DOHH2 (cell line): ENCODE results near the gene CPA3.

Experiments
- H3F3A ChIP-seq: fragments of 200-600 bp; sonication (generic), shearing (Covaris generic); 2 replicates; pipeline ENCODE4 v1.6.0; 2016; ENCODE audit warnings: antibody characterized with exemption, mild to moderate bottlenecking; ENCODE audit not compliant: control insufficient read depth, insufficient read depth
- H3K27ac ChIP-seq: fragments of 200-600 bp; sonication (generic); 2 replicates; pipeline ENCODE4 v1.5.1; 2014; ENCODE audit warnings: low read depth, mild to moderate bottlenecking, low read length, moderate library complexity
- H3K27me3 ChIP-seq: fragments of 200-600 bp; sonication (generic); 2 replicates; pipeline ENCODE4 v1.6.1; 2014; ENCODE audit warnings: mild to moderate bottlenecking, low read length, mixed read lengths; ENCODE audit not compliant: control insufficient read depth
- H3K36me3 ChIP-seq: fragments of 200-600 bp; sonication (generic); 2 replicates; pipeline ENCODE4 v1.6.1; 2014; ENCODE audit warnings: mild to moderate bottlenecking, low read length, moderate library complexity, mixed read lengths; ENCODE audit not compliant: control insufficient read depth
- H3K4me1 ChIP-seq: fragments of 200-600 bp; sonication (generic); 2 replicates; pipeline ENCODE4 v1.6.1; 2014; ENCODE audit warnings: mild to moderate bottlenecking, low read length, mixed read lengths; ENCODE audit not compliant: control insufficient read depth
- H3K4me2 ChIP-seq: fragments of 200-600 bp; sonication (generic); 2 replicates; pipeline ENCODE4 v1.6.0; 2014; ENCODE audit warnings: mild to moderate bottlenecking, low read length, moderate library complexity
- H3K4me3 ChIP-seq: fragments of 200-600 bp; sonication (generic); 2 replicates; pipeline ENCODE4 v1.5.1; 2014; ENCODE audit warnings: mild to moderate bottlenecking, low read length, mixed read lengths
- H3K79me2 ChIP-seq: fragments of 200-600 bp; sonication (generic); 2 replicates; pipeline ENCODE4 v1.6.1; 2014; ENCODE audit warnings: mild to moderate bottlenecking, low read length, mixed read lengths; ENCODE audit not compliant: control insufficient read depth
- H3K9me2 ChIP-seq: fragments of 200-600 bp; sonication (generic); replicated peaks from 2 replicates; pipeline ENCODE4 v1.6.1; 2014; ENCODE audit warnings: mild to moderate bottlenecking, low read length, mixed read lengths; ENCODE audit not compliant: control insufficient read depth
- H3K9me3 ChIP-seq: fragments of 200-600 bp; sonication (generic); 2 replicates; pipeline ENCODE4 v1.6.1; 2014; ENCODE audit warnings: antibody characterized with exemption, low read length, mixed read lengths; ENCODE audit not compliant: control insufficient read depth, insufficient read depth
- H4K20me1 ChIP-seq: fragments of 200-600 bp; sonication (generic); 2 replicates; pipeline ENCODE4 v1.6.0; 2014; ENCODE audit warnings: low read depth, mild to moderate bottlenecking, antibody characterized with exemption, low read length, moderate library complexity; ENCODE audit not compliant: control insufficient read depth, insufficient read depth
- EZH2phosphoT487 ChIP-seq: fragments of 200-600 bp; sonication (generic); IDR thresholded peaks from 2 replicates; pipeline ENCODE4 v1.6.1; 2017; ENCODE audit warnings: borderline replicate concordance, mild to moderate bottlenecking, antibody characterized with exemption, low read length, moderate library complexity, mixed read lengths
- TF ChIP-seq, protein P1 (sequence below): fragments of 200-600 bp; sonication (generic); IDR thresholded peaks from one replicate; pipeline ENCODE4 v1.5.1; 2014; ENCODE audit warnings: antibody characterized with exemption, mild to moderate bottlenecking, low read depth, low read length; ENCODE audit not compliant: poor library complexity, severe bottlenecking

CPA3 gene

GRCh38 chr3:148853076-148853475, 12.0 kb upstream of the CPA3 start:
- Histone ChIP-seq H3K9me2 (no peaks in the 10 kb centered on the region), H3K27ac (no peak overlapping the region), H3K4me3 (no peak overlapping the region), H3K36me3 (no peaks in the 10 kb centered on the region), H3K4me2 (no peak overlapping the region), H3K79me2 (no peaks in the 10 kb centered on the region), H3F3A (no peaks in the 10 kb centered on the region), H3K27me3 (no peaks in the 10 kb centered on the region), H3K4me1 (no peaks in the 10 kb centered on the region), H3K9me3 (no peaks in the 10 kb centered on the region), H4K20me1 (no peaks in the 10 kb centered on the region)
- TF ChIP-seq, protein P1, sequence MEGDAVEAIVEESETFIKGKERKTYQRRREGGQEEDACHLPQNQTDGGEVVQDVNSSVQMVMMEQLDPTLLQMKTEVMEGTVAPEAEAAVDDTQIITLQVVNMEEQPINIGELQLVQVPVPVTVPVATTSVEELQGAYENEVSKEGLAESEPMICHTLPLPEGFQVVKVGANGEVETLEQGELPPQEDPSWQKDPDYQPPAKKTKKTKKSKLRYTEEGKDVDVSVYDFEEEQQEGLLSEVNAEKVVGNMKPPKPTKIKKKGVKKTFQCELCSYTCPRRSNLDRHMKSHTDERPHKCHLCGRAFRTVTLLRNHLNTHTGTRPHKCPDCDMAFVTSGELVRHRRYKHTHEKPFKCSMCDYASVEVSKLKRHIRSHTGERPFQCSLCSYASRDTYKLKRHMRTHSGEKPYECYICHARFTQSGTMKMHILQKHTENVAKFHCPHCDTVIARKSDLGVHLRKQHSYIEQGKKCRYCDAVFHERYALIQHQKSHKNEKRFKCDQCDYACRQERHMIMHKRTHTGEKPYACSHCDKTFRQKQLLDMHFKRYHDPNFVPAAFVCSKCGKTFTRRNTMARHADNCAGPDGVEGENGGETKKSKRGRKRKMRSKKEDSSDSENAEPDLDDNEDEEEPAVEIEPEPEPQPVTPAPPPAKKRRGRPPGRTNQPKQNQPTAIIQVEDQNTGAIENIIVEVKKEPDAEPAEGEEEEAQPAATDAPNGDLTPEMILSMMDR, result no peak
- no peak for TF ChIP-seq EZH2phosphoT487

DNA sequence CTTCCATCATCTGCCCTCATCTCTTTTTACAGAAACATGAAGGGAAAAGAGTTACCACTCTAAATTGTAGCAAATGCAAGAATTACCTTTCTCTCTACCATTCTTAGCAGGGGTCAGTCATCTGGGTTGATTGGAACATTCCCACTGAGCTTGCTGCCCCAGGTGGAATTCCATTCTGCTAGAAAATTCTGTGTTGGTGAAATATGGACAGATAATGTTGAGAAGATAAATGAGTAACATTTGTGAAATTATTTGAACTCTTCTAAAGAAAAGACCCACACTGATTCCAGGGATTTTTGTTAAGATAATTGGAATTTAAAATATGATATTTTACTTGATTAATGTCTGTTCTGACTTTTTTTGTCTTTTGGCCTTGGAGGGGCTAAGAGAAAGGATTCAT, 11.0 kb upstream of the CPA3 start:
- H3K9me2 ChIP-seq, result no peaks in the 10 kb centered on the region
- H3K27me3 ChIP-seq, result no peaks in the 10 kb centered on the region
- H3K9me3 ChIP-seq, result no peaks in the 10 kb centered on the region
- H3F3A ChIP-seq, result no peaks in the 10 kb centered on the region
- no peaks in the 10 kb centered on the region for H3K4me1 ChIP-seq
- no peaks in the 10 kb centered on the region for H3K79me2 ChIP-seq
- no peak overlapping the region for H3K27ac ChIP-seq
- no peak overlapping the region for H3K4me2 ChIP-seq
- TF ChIP-seq EZH2phosphoT487, result no peak
- TF ChIP-seq, protein P1, result no peak
- no peaks in the 10 kb centered on the region for H4K20me1 ChIP-seq
- H3K36me3 ChIP-seq, result no peaks in the 10 kb centered on the region
- no peak overlapping the region for H3K4me3 ChIP-seq

GRCh38 chr3:148856384-148856783, 8.7 kb upstream of the CPA3 start:
- H3K79me2 ChIP-seq, result no peaks in the 10 kb centered on the region
- H3K9me2 ChIP-seq, result no peaks in the 10 kb centered on the region

More at GRCh38 chr3:148856384-148856783, 8.7 kb upstream of the CPA3 start:
- H3K36me3 ChIP-seq, result no peaks in the 10 kb centered on the region
- H3K4me1 ChIP-seq, result no peaks in the 10 kb centered on the region
- H3F3A ChIP-seq, result no peaks in the 10 kb centered on the region
- no peaks in the 10 kb centered on the region for H3K27me3 ChIP-seq
- H3K27ac ChIP-seq, result no peak overlapping the region
- no peak overlapping the region for H3K4me3 ChIP-seq
- H4K20me1 ChIP-seq, result no peaks in the 10 kb centered on the region
- no peaks in the 10 kb centered on the region for H3K9me3 ChIP-seq
- TF ChIP-seq EZH2phosphoT487, result no peak
- TF ChIP-seq, protein P1, result no peak
- H3K4me2 ChIP-seq, result no peak overlapping the region
